T1000 (cell line): ENCODE results near the gene SAMD14.
A peak's percentile ranks its signal among the peaks of the same experiment; 100 is the strongest.

Source experiments
- DNase-seq: peaks from one replicate; lab custom pipeline; 2025; ENCODE audit warnings: mixed read lengths; lab: John Stamatoyannopoulos, UW

The SAMD14 gene

GRCh38 chr17:50129728-50130558 lies at the start of gene SAMD14:
Gene SAMD14, minus strand, starts transcription at chr17:50130160. Its CDS starts 5,201 bp downstream, at chr17:50124959.
- no peak for DNase-seq

- DNase-seq = peak; percentile 96
Measured at GRCh38 chr17:50177983-50178834, 48.2 kb upstream of the SAMD14 start.

DNA sequence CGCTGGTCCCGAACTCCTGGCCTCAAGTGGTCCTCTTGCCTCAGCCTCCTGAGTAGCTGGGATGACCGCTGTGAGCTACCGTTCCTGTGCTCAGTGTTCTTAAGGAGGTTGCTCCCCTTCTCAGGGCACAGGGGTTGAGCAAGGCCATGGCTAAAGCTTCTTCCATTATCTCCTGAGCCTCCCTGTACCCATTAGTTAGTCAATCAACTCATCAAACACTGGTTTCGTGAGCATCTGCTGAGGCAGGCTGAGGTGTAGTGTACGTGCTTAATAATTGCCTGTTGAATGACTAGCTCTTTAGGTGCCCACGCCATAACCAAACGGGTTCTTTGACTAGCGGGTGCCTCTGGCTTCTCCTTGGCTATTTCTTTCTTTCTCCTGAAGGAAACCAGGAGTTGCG lies 47.5 kb upstream of the SAMD14 start:
- DNase-seq = no peak

- no peak for DNase-seq
Measured at GRCh38 chr17:50176559-50177357, 46.8 kb upstream of the SAMD14 start.

- no peak for DNase-seq
Measured at GRCh38 chr17:50175035-50175807, 45.3 kb upstream of the SAMD14 start.

- no peak for DNase-seq
Measured at GRCh38 chr17:50174444-50174843, 44.5 kb upstream of the SAMD14 start.

GRCh38 chr17:50173335-50173941 lies 43.5 kb upstream of the SAMD14 start:
- DNase-seq = peak; percentile 45

GRCh38 chr17:50172936-50173334 lies 43.0 kb upstream of the SAMD14 start:
- DNase-seq = no peak

DNA sequence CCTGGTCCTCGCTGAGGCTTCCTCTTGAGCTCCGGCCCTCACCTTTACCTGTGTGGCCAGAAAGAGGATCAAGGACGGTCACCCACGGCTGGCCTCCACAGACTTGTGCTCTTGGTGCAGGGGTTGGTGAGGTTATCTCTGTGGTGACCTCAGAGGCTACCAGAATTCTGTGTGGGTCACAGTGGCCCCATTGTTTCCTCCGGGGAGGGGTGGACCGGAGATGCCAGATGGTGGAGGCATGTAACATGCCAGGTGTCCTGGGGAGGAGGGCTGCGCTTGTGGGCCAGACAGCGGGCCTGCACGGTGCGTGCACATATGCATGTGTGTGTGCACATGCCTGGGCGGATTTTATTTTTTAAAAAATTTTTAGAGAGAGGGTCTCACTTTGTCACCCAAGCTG lies 42.2 kb upstream of the SAMD14 start:
- DNase-seq = no peak

DNA sequence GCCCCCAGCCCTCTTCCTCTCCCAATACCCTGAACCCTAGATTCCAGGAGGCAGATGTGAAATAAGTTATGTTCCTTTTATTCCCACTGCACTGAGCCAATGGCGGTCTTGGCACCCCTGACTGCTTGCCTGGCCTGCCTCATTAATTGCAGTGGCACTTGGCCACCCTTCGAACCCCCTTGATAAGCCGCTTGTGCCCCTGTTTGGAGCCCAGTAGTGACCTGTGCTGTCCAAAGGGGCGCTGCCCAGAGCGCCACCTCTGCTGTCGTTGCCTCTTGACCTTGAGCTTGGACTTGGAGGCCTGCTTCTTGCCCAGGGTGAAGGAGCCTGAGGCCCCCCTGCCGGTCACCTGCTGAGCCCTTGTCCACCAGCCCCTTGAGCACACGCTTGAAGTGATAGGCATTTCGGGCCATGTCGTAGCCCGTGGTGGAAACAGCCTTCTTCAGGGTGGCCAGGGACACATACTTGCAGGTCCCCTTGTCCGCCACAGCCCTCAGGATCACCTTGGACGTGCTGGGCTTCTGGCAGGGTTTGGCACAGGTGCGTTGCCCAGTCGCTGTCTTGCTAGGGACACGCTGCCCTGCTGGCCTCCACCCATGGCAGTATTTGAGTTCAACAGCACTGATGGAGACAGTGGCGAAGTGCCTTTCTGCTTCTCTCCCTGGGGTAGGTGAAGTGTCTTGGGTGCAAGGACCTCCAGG lies 41.6 kb upstream of the SAMD14 start:
- DNase-seq = no peak

GRCh38 chr17:50170662-50171370 lies 40.9 kb upstream of the SAMD14 start:
- no peak for DNase-seq

- DNase-seq = no peak
Measured at GRCh38 chr17:50169881-50170459, 40.0 kb upstream of the SAMD14 start.

- DNase-seq = peak; percentile 69
Measured at GRCh38 chr17:50169121-50169764, 39.3 kb upstream of the SAMD14 start.

DNA sequence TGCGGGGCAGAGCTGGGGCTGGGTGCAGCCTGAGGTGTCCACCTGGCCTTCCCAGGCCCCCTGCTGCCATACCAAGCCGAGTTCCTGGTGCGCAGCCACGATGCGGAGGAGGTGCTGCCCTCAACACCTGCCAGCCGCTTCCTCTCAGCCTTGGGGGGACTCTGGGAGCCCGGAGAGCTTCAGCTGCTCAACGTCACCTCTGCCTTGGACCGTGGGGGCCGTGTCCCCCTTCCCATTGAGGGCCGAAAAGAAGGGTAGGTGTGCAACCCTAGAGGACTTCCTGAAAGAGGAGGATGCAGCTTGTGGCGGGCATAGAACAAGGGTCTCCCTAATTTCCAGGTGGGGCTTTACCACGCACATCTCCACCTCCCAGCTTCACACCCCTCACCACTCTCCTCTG lies 38.4 kb upstream of the SAMD14 start:
- no peak for DNase-seq

- DNase-seq = no peak
Measured at GRCh38 chr17:50167371-50167770, 37.4 kb upstream of the SAMD14 start.

DNA sequence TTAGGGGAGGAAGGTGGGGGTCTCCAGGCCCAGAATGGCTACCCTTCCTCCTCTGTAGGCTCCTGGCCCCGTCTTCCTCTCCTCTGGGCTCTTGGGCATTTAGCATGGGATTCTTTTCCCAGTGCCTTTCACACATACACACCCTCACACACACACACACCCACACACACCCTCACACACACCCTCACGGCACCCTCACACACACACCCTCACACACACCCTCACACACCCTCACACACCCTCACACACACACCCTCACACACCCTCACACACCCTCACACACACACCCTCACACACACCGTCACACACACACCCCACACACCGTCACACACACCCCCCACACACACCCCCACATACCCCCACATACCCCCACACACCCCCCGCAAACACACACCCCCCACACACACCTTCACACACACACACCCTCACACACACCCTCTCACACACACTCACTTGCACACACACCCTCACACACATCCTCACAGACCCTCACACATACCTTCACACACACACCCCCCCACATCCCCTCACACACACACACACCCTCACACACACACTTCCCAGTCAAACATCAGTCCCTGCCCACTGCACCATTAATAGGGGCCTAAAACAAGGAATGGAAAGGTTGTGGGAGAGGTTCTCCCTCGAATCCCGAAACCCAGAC lies 36.7 kb upstream of the SAMD14 start:
- DNase-seq = no peak

DNA sequence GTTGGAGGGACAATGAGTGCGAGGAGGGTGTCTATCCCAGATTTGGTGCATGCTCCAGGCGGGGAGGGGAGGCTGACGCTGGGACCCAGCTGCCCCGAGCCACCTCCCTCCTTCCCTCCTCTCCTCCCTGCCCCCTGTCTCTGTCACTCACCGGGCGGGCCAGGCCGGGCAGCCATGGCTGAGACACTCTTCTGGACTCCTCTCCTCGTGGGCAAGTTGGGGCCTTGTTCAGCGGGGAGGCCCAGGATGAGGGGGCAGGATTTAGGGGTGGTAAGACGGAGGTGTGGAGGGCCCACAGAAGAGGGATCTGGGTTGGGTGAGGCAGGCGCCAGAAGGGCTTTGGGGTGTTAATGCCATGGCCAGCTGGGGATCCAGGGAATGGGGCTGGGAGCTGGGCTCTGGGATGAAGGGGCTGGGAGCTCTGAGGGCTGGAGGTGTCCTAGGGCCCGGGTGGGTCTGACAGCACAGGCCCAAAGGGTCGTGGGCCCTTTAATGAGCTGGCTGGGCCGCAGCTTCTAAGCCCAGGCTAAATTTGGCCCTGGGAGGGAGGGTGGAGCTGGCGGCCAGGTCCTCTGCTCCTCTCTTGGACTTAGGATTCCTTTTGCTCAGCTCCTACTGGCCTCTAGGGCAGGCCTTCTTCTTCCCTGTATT lies 36.0 kb upstream of the SAMD14 start, which contains the start of gene SGCA:
Gene SGCA (plus strand): TSS at position 139 of the 651 bp plus-strand sequence. CDS start 36 bp downstream, at position 175.
- DNase-seq = no peak

- no peak for DNase-seq
Measured at GRCh38 chr17:50165466-50165865, 35.5 kb upstream of the SAMD14 start.
